ENCODE results near the gene CA4.
"Not testable (repeated sequence)": the region's sequence is repeated elsewhere in the genome, so short reads cannot be mapped to it uniquely, and the experiment has no call there.

Gene CA4

DNA sequence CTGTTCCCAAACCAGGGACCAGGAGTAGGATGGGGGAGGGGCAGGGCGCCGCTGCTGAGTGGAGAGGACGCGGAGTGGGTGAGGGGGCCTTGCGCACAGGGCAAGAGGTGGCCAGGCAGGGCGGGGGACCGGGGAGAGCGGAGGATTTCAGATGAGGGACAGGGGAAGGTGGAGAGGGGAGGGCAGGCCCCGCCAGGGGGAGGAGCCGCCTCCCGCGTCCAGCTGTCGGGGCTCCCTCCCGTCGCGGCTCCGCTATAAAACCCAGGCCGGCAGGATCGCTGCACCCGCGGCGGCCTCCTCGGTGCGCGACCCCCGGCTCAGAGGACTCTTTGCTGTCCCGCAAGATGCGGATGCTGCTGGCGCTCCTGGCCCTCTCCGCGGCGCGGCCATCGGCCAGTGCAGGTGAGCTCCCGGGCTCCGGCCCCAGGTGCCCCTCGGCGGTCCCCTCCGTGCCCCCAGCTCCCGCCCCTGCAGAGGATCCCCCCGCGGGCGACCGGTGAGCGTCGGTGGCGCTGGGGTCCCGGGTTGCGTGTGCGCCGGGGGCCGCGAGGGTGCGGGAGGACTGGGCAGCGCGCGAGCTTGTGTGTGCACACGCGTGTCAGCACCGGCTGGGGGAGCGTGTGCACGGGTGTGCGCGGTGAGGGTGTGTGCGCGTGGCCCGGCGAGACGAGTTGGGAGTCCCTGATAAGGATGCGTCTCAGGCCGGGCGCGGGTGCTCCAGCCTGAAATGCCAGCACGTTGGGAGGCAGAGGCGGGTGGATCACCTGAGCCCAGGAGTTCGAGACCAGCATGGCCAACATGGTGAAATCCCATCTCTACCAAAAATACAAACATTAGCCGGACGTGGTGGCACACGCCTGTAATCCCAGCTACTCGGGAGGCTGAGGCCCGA is at the start of gene CA4:
TSS of gene CA4 (plus strand) at position 283 of the 892 bp plus-strand sequence. CDS start at position 345, 62 bp downstream.
- H2AFZ ChIP-seq (ENCODE audit: low read depth, low read length), result no peak within 1 kb of the TSS; the same call in 1 of the 2 replicates
- H3K79me2 ChIP-seq (ENCODE audit: insufficient read depth, low read length), result no peaks in the 10 kb centered on the region
- H3K4me1 ChIP-seq (ENCODE audit: insufficient read depth, low read length), result no peaks in the 10 kb centered on the region
- H3K27me3 ChIP-seq (ENCODE audit: insufficient read depth, low read length, poor library complexity), result peaks cover 5% of the 10 kb centered on the region
- TF ChIP-seq, protein P1, sequence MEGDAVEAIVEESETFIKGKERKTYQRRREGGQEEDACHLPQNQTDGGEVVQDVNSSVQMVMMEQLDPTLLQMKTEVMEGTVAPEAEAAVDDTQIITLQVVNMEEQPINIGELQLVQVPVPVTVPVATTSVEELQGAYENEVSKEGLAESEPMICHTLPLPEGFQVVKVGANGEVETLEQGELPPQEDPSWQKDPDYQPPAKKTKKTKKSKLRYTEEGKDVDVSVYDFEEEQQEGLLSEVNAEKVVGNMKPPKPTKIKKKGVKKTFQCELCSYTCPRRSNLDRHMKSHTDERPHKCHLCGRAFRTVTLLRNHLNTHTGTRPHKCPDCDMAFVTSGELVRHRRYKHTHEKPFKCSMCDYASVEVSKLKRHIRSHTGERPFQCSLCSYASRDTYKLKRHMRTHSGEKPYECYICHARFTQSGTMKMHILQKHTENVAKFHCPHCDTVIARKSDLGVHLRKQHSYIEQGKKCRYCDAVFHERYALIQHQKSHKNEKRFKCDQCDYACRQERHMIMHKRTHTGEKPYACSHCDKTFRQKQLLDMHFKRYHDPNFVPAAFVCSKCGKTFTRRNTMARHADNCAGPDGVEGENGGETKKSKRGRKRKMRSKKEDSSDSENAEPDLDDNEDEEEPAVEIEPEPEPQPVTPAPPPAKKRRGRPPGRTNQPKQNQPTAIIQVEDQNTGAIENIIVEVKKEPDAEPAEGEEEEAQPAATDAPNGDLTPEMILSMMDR (IDR thresholded peaks at IDR 0.05; ENCODE audit: borderline replicate concordance, extremely low read depth, low read length, poor library complexity, severe bottlenecking), result no peak
- no peak for TF ChIP-seq EZH2 (IDR thresholded peaks at IDR 0.05; ENCODE audit: borderline replicate concordance, low read depth, low read length, severe bottlenecking)
- no peak within 1 kb of the TSS for H3K9ac ChIP-seq (ENCODE audit: low read depth, low read length)
- no peaks in the 10 kb centered on the region for H3K36me3 ChIP-seq (ENCODE audit: insufficient read depth, low read length)
- H3K27ac ChIP-seq (ENCODE audit: low read length), result no peak within 1 kb of the TSS
- H3K9me3 ChIP-seq (ENCODE audit: insufficient read depth, low read length, severe bottlenecking), result no peaks in the 10 kb centered on the region
- no peaks in the 10 kb centered on the region for H4K20me1 ChIP-seq (ENCODE audit: insufficient read depth, low read length)
- H3K4me3 ChIP-seq (ENCODE audit: low read depth in 1 of 2, low read length in 2 of 2), result no peak within 1 kb of the TSS
- no peak within 1 kb of the TSS for H3K4me2 ChIP-seq (ENCODE audit: insufficient read depth, low read length)
- no peak for ATAC-seq (ENCODE audit: insufficient read depth, low read depth)
- no peak for DNase-seq

DNA sequence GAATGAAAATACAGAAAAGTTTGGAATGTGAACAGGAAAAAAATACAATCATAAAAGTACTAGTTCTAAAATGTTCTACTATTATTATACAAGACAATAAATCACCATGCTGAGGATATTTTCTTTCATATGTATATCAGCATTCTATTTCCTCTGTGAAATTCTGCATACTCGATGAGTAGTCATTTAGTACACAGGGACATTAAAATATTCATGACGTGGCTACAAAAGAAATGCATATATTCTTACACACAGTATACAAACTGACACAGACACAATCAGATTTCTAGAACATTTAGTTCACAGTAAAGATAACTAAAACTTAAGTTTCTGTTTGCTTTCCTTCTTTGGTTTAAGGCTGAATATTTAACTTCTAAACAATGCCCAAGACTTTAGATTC is 49.2 kb upstream of the CA4 start:
- H3K9me3 ChIP-seq (ENCODE audit: insufficient read depth, low read length, severe bottlenecking); H3K36me3 ChIP-seq (ENCODE audit: insufficient read depth, low read length); H3K4me2 ChIP-seq (ENCODE audit: insufficient read depth, low read length); H2AFZ ChIP-seq (ENCODE audit: low read depth, low read length); H4K20me1 ChIP-seq (ENCODE audit: insufficient read depth, low read length); H3K9ac ChIP-seq (ENCODE audit: low read depth, low read length); H3K4me1 ChIP-seq (ENCODE audit: insufficient read depth, low read length); H3K79me2 ChIP-seq (ENCODE audit: insufficient read depth, low read length); H3K4me3 ChIP-seq (ENCODE audit: low read depth in 1 of 2, low read length in 2 of 2); ATAC-seq (ENCODE audit: insufficient read depth, low read depth); H3K27me3 ChIP-seq (ENCODE audit: insufficient read depth, low read length, poor library complexity); DNase-seq; H3K27ac ChIP-seq (ENCODE audit: low read length): not testable (repeated sequence)

DNA sequence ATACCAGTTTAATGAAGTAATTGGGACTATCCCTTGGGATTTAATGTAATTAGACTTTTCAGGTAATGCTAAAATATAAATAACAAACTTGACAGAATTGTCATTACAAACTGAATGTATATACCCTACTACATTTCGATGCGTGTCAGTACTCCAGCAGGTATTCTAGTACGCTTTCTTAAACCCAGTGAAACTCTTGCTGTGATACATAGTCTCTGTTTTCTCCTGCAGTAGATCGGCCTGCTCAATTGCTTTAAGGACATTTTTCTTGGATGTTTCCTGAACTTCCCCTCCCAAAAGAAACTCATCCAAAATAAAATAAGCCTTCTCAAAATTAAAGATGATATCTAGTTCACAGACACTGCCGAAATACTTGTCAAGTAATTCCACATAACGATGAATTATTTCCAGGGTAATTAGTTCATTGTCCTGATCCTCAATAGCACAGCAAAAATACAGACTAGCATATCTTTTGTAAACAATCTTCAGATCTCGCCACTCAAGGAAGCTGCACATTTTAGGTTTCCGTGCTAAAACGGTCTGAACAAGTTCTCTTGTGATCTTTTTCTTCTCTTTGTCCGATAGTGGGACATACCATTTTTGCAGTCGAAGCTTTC is 47.6 kb upstream of the CA4 start:
- H3K4me2 ChIP-seq (ENCODE audit: insufficient read depth, low read length); H3K9ac ChIP-seq (ENCODE audit: low read depth, low read length); H3K9me3 ChIP-seq (ENCODE audit: insufficient read depth, low read length, severe bottlenecking); ATAC-seq (ENCODE audit: insufficient read depth, low read depth); H3K27me3 ChIP-seq (ENCODE audit: insufficient read depth, low read length, poor library complexity); H3K4me1 ChIP-seq (ENCODE audit: insufficient read depth, low read length); H3K27ac ChIP-seq (ENCODE audit: low read length); H4K20me1 ChIP-seq (ENCODE audit: insufficient read depth, low read length); H3K79me2 ChIP-seq (ENCODE audit: insufficient read depth, low read length); H2AFZ ChIP-seq (ENCODE audit: low read depth, low read length); H3K4me3 ChIP-seq (ENCODE audit: low read depth in 1 of 2, low read length in 2 of 2); DNase-seq; H3K36me3 ChIP-seq (ENCODE audit: insufficient read depth, low read length): not testable (repeated sequence)

DNA sequence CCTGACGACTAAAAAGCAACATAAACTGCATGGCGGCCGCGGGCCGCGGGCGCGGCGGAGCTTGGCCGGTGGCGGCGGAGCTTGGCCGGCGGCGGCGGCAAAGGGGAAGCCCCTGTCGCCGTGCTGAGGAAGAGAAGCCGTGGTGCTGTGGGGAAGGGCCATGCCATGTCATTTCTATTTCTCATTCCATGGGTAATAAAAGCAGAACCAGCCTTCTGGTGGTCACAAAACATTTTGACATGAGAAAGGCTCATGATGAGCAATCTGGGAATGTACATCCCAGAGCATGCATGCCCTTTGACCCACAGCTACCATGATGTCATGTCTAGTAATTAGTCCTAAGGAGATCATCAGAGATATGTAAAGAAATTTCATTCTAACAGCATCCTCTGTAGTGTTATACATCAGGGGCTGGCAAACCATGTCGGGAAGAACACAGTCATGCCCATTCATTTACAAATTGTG is 47.1 kb upstream of the CA4 start:
- Histone ChIP-seq H3K36me3 (ENCODE audit: insufficient read depth, low read length) (no peaks in the 10 kb centered on the region), H3K27me3 (ENCODE audit: insufficient read depth, low read length, poor library complexity) (no peaks in the 10 kb centered on the region), H3K4me3 (ENCODE audit: low read depth in 1 of 2, low read length in 2 of 2) (no peak overlapping the region), H2AFZ (ENCODE audit: low read depth, low read length) (no peak overlapping the region), H4K20me1 (ENCODE audit: insufficient read depth, low read length) (no peaks in the 10 kb centered on the region), H3K9ac (ENCODE audit: low read depth, low read length) (no peak overlapping the region), H3K27ac (ENCODE audit: low read length) (no peak overlapping the region), H3K9me3 (ENCODE audit: insufficient read depth, low read length, severe bottlenecking) (no peaks in the 10 kb centered on the region), H3K4me2 (ENCODE audit: insufficient read depth, low read length) (no peak overlapping the region), H3K4me1 (ENCODE audit: insufficient read depth, low read length) (no peaks in the 10 kb centered on the region), H3K79me2 (ENCODE audit: insufficient read depth, low read length) (no peaks in the 10 kb centered on the region)
- no peak for DNase-seq
- no peak for TF ChIP-seq EZH2 (IDR thresholded peaks at IDR 0.05; ENCODE audit: borderline replicate concordance, low read depth, low read length, severe bottlenecking)
- TF ChIP-seq, protein P1 (IDR thresholded peaks at IDR 0.05; ENCODE audit: borderline replicate concordance, extremely low read depth, low read length, poor library complexity, severe bottlenecking), result no peak
- no peak; the same call in 2 of the 3 replicates for ATAC-seq (ENCODE audit: insufficient read depth, low read depth)

All from DND-41 (cell line).